SK-N-SH (cell line): ENCODE results near the gene COL4A2.

Experiments used
- EZH2phosphoT487 ChIP-seq: fragments of 200-600 bp; sonication (generic); IDR thresholded peaks from 2 replicates; pipeline ENCODE4 v1.6.1; 2017; ENCODE audit warnings: low read depth, mixed run types, mild to moderate bottlenecking, antibody characterized with exemption, moderate library complexity, borderline replicate concordance
- FOXM1 ChIP-seq: IDR thresholded peaks from 2 replicates; pipeline ENCODE4 v1.4.0; 2012; ENCODE audit warnings: low read depth, mild to moderate bottlenecking
- MEF2A ChIP-seq: IDR thresholded peaks from 2 replicates; pipeline ENCODE4 v1.4.0; 2012; ENCODE audit warnings: low read depth, borderline replicate concordance
- NFIC ChIP-seq: IDR thresholded peaks from 2 replicates; pipeline ENCODE4 v1.4.0; 2012; ENCODE audit warnings: borderline replicate concordance
- POLR2AphosphoS5 ChIP-seq: IDR thresholded peaks from 2 replicates; pipeline ENCODE4 v1.6.1; 2012; ENCODE audit warnings: low read depth, low read length
- SMC3 ChIP-seq: IDR thresholded peaks from 2 replicates; pipeline ENCODE4 v1.6.1; 2012; ENCODE audit warnings: low read depth, low read length, improper control_type of control experiment
- TF ChIP-seq, protein P1 (sequence below): fragments of 200-600 bp; sonication (generic); IDR thresholded peaks from 2 replicates; pipeline ENCODE4 v1.6.1; 2017; ENCODE audit warnings: antibody characterized with exemption, mild to moderate bottlenecking, moderate library complexity
- TF ChIP-seq, protein P2 (sequence below): fragments of 150-350 bp; IDR thresholded peaks from 2 replicates; pipeline ENCODE4 v1.6.1; 2017; ENCODE audit warnings: antibody characterized with exemption, low read length, low read depth, borderline replicate concordance
- TF ChIP-seq, protein P3 (sequence below): IDR thresholded peaks from 2 replicates; pipeline ENCODE4 v1.4.0; 2012; ENCODE audit warnings: low read depth
- TF ChIP-seq, protein P4 (sequence below): IDR thresholded peaks from 2 replicates; pipeline ENCODE4 v1.6.1; 2012; ENCODE audit warnings: mild to moderate bottlenecking, low read depth, low read length, moderate library complexity
- TF ChIP-seq, protein P5 (sequence below): IDR thresholded peaks from 2 replicates; pipeline ENCODE4 v1.4.0; 2012; ENCODE audit warnings: low read depth, borderline replicate concordance

DNA sequence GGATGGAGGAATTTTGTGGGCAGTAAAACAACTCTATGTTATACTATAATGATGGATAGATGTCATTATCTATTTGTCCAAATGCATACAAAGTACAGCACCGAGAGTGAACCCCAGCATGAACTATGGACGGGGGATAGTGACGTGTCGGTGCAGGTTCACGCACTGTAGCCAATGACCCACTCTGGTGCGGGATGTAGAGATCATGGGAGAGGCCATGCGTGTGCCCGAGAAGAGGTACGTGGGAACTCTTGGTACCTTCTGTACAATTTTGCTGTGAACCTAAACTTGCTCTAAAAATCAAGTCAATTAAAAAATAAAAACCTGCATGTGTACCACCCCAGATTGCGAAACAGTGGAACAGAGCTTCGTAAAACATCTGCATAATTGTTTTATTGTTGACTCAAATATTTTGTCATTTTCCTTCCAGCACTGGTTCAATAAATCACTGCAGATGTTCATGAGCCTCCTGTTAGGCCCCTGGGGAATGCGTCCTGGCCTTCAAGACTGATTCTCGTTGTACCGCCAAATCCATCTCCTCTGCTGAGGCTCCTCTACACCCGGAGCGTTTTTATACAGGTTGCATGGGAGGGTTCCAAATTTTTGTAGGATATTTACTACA lies 31.0 kb upstream of the COL4A2 start:
- TF ChIP-seq, protein P1, sequence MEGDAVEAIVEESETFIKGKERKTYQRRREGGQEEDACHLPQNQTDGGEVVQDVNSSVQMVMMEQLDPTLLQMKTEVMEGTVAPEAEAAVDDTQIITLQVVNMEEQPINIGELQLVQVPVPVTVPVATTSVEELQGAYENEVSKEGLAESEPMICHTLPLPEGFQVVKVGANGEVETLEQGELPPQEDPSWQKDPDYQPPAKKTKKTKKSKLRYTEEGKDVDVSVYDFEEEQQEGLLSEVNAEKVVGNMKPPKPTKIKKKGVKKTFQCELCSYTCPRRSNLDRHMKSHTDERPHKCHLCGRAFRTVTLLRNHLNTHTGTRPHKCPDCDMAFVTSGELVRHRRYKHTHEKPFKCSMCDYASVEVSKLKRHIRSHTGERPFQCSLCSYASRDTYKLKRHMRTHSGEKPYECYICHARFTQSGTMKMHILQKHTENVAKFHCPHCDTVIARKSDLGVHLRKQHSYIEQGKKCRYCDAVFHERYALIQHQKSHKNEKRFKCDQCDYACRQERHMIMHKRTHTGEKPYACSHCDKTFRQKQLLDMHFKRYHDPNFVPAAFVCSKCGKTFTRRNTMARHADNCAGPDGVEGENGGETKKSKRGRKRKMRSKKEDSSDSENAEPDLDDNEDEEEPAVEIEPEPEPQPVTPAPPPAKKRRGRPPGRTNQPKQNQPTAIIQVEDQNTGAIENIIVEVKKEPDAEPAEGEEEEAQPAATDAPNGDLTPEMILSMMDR: no peak
- TF ChIP-seq MEF2A (no peak), POLR2AphosphoS5 (no peak), NFIC (no peak), SMC3 (no peak), FOXM1 (no peak), EZH2phosphoT487 (no peak)
- TF ChIP-seq, protein P2, sequence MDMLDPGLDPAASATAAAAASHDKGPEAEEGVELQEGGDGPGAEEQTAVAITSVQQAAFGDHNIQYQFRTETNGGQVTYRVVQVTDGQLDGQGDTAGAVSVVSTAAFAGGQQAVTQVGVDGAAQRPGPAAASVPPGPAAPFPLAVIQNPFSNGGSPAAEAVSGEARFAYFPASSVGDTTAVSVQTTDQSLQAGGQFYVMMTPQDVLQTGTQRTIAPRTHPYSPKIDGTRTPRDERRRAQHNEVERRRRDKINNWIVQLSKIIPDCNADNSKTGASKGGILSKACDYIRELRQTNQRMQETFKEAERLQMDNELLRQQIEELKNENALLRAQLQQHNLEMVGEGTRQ: no peak
- TF ChIP-seq, protein P3, sequence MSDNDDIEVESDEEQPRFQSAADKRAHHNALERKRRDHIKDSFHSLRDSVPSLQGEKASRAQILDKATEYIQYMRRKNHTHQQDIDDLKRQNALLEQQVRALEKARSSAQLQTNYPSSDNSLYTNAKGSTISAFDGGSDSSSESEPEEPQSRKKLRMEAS: no peak
- TF ChIP-seq, protein P4, sequence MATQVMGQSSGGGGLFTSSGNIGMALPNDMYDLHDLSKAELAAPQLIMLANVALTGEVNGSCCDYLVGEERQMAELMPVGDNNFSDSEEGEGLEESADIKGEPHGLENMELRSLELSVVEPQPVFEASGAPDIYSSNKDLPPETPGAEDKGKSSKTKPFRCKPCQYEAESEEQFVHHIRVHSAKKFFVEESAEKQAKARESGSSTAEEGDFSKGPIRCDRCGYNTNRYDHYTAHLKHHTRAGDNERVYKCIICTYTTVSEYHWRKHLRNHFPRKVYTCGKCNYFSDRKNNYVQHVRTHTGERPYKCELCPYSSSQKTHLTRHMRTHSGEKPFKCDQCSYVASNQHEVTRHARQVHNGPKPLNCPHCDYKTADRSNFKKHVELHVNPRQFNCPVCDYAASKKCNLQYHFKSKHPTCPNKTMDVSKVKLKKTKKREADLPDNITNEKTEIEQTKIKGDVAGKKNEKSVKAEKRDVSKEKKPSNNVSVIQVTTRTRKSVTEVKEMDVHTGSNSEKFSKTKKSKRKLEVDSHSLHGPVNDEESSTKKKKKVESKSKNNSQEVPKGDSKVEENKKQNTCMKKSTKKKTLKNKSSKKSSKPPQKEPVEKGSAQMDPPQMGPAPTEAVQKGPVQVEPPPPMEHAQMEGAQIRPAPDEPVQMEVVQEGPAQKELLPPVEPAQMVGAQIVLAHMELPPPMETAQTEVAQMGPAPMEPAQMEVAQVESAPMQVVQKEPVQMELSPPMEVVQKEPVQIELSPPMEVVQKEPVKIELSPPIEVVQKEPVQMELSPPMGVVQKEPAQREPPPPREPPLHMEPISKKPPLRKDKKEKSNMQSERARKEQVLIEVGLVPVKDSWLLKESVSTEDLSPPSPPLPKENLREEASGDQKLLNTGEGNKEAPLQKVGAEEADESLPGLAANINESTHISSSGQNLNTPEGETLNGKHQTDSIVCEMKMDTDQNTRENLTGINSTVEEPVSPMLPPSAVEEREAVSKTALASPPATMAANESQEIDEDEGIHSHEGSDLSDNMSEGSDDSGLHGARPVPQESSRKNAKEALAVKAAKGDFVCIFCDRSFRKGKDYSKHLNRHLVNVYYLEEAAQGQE: no peak
- TF ChIP-seq, protein P5, sequence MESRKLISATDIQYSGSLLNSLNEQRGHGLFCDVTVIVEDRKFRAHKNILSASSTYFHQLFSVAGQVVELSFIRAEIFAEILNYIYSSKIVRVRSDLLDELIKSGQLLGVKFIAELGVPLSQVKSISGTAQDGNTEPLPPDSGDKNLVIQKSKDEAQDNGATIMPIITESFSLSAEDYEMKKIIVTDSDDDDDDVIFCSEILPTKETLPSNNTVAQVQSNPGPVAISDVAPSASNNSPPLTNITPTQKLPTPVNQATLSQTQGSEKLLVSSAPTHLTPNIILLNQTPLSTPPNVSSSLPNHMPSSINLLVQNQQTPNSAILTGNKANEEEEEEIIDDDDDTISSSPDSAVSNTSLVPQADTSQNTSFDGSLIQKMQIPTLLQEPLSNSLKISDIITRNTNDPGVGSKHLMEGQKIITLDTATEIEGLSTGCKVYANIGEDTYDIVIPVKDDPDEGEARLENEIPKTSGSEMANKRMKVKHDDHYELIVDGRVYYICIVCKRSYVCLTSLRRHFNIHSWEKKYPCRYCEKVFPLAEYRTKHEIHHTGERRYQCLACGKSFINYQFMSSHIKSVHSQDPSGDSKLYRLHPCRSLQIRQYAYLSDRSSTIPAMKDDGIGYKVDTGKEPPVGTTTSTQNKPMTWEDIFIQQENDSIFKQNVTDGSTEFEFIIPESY: no peak
